Occipital lobe (tissue), 2 donors: ENCODE data around the gene ELN. TPM values are rescaled to one million over a fixed set of nuclear protein-coding genes. Genes with fewer than 3 reads are reported as not detected.
A peak's percentile ranks its signal among the peaks of the same experiment; 100 is the strongest.

Experiments
- DNase-seq: peaks from one replicate; lab custom pipeline; 2025; lab: John Stamatoyannopoulos, UW
- total RNA-seq: library from RNA; depleted of rRNA; stranded (reverse); fragments of >200 nt; gene quantifications from one replicate; pipeline ENCODE4 v1.2.3, GENCODE V29; 2014

Gene ELN
- total RNA-seq, 1 donor from 2014 or later, result 10.9 TPM

GRCh38 chr7:74059681-74060588 lies 32.0 kb downstream of the ELN start:
- no peak for DNase-seq

GRCh38 chr7:74061840-74062539 lies 34.0 kb downstream of the ELN start:
- peak; percentile 52 for DNase-seq

GRCh38 chr7:74063223-74063641 lies 35.3 kb downstream of the ELN start:
- DNase-seq, result no peak

- DNase-seq, result no peak
Observed at GRCh38 chr7:74063646-74064045, 35.7 kb downstream of the ELN start.

GRCh38 chr7:74064696-74065095 lies 36.7 kb downstream of the ELN start:
- no peak for DNase-seq

- DNase-seq, result no peak
Observed at GRCh38 chr7:74066626-74067025, 38.7 kb downstream of the ELN start.

- no peak for DNase-seq
Observed at GRCh38 chr7:74068378-74069085, 40.6 kb downstream of the ELN start.

- DNase-seq, result no peak
Observed at GRCh38 chr7:74069086-74069541, 41.1 kb downstream of the ELN start.

GRCh38 chr7:74069790-74070618 lies 42.0 kb downstream of the ELN start:
- no peak for DNase-seq

- no peak for DNase-seq
Observed at GRCh38 chr7:74070619-74070921, 42.6 kb downstream of the ELN start.

- no peak for DNase-seq
Observed at GRCh38 chr7:74071121-74071520, 43.1 kb downstream of the ELN start.

GRCh38 chr7:74074770-74075169 lies 46.8 kb downstream of the ELN start:
- no peak for DNase-seq

- no peak for DNase-seq
Observed at GRCh38 chr7:74078461-74078860, 50.5 kb downstream of the ELN start.

- DNase-seq, result no peak
Observed at GRCh38 chr7:74082770-74083116, 54.8 kb downstream of the ELN start.

- peak; percentile 84 for DNase-seq
Observed at GRCh38 chr7:74083117-74083876, 55.3 kb downstream of the ELN start, which contains the start of gene LIMK1. Gene LIMK1 (plus strand): TSS chr7:74083804. CDS start chr7:74083991, 187 bp downstream.

GRCh38 chr7:74083928-74084721 lies 56.2 kb downstream of the ELN start:
- DNase-seq, result no peak

GRCh38 chr7:74084722-74085578 lies 57.0 kb downstream of the ELN start:
- DNase-seq, result no peak

- no peak for DNase-seq
Observed at GRCh38 chr7:74087791-74088453, 59.9 kb downstream of the ELN start.
